LNCAP (cell line): ENCODE results near the gene ERN2.

Experiments
- TF ChIP-seq, protein P1 (sequence below): fragments of 450-650 bp; IDR thresholded peaks from 2 replicates; pipeline ENCODE4 v1.5.1; 2017; ENCODE audit warnings: mild to moderate bottlenecking

ERN2 gene

DNA sequence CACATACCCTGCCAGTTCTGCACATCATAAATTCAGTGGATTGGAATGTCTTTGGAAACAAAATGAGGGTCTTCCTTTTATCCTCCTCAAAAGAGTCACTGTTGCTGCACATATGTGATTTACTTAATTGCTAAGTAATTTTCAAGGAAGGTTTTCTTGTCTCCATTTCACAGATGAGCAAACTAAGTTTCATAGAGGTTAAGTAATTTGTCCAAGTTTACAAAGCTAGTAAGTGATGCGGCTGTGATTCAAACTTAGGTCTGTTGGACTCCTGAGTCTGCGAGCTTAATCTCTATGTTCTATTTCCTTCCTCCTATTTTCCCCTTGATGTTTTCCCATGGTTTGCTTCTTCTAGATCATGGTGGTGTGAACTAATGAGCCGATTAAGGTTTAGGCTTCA is 13.7 kb upstream of the ERN2 start:
- TF ChIP-seq, protein P1, sequence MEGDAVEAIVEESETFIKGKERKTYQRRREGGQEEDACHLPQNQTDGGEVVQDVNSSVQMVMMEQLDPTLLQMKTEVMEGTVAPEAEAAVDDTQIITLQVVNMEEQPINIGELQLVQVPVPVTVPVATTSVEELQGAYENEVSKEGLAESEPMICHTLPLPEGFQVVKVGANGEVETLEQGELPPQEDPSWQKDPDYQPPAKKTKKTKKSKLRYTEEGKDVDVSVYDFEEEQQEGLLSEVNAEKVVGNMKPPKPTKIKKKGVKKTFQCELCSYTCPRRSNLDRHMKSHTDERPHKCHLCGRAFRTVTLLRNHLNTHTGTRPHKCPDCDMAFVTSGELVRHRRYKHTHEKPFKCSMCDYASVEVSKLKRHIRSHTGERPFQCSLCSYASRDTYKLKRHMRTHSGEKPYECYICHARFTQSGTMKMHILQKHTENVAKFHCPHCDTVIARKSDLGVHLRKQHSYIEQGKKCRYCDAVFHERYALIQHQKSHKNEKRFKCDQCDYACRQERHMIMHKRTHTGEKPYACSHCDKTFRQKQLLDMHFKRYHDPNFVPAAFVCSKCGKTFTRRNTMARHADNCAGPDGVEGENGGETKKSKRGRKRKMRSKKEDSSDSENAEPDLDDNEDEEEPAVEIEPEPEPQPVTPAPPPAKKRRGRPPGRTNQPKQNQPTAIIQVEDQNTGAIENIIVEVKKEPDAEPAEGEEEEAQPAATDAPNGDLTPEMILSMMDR: no peak

DNA sequence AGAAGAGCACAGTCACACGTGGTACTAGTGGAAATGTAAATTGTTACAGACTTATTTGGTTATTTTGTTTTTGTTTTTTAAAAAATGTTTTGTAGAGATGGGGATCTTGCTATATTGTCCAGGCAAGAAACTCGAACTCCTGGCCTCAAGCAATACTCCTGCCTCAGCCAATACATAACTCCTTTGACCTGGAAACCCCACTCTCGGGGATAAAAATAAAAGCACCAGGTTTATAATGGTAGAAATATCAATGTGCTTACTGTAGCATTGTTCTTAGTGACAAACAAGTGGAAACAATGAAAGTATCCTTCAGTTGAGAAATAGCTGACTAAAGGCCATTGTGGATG is 11.7 kb upstream of the ERN2 start:
- TF ChIP-seq, protein P1: no peak

DNA sequence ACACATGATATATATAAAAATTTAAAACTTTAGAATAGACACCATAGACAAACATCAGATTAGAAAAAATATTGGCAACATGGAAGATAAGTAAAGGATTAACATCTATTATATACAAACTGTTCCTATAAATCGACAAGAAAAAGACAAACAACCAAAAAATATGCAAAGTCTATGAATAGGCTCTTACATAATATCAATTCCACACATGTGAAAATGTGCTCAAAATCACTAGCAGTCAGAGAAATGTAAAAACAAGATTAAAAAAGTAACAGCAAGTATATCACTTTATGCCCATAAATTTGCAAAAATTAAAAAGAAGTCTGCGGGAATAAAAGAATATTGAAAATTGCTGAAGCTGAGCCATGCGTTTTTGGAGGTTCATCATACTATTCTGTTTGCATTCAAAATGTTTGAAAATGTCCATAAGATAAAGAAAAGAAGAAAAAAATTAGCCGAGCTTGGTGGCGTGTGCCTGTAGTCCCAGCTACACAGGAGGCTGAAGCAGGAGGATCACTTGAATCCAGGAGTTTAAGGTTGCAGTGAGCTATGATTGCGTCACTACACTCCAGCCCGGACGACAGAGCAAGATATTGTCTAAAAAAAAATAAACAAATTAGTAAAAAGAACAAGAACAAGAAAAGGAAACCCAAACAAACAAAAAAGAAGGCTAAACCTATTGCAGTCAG is 11.2 kb upstream of the ERN2 start:
- TF ChIP-seq, protein P1: no peak

DNA sequence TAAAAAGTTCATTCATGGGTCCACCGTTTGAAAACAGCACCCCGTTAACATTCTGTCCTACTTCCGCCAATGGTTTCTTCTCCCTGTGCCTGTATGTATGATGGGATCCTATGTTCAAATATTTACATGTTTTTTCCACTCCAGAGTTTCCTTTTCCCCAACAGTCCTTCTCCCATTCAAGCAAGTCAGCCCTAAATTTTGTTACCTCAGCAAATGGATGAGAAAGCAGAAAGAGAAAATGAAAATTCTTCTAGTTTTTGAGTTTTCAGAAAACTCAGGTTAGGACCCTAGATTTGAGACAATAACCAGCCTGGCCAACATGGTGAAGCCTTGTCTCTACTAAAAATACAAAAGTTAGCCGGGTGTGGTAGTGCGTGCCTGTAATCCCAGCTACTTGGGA is 3.5 kb upstream of the ERN2 start:
- TF ChIP-seq, protein P1: no peak

DNA sequence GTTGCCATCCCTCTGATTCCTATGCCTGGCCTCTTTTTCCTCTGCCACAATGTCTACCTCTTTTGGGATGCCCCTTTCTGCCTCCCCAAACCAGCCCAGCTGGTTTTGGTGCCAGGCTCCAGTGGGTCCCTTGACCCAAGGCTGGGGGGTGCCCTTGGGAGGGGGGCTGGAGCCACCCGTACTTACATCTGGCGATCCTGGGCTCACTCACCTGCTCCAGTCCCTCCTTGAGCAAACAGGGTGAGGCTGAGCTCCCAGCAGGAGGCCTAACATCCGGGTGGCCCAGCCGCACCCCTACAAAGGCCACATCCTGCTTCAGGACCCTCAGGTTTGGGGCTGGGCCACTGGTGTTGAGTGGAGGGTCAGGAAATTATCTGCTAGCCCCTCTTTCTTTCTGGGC is 1.2 kb downstream of the ERN2 start:
- TF ChIP-seq, protein P1: no peak

DNA sequence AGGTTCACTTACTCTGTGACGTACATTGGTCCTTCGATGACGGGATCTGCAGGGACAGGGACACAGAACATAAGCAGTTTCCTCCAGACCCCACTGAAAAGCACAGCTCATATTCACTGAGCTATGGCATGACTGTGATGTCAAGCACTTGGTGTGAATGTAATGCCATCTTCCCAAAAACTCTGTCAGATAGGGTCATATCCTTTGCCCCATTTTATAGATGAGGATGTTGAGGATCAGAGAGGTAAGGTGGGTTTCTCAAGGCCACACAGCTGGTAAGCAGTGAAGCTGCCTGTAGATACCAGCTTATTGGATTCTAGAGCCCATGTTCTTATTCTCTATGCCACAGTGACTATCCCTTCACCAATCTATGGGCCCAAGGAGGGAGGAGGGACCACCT is 2.5 kb downstream of the ERN2 start:
- TF ChIP-seq, protein P1: no peak

DNA sequence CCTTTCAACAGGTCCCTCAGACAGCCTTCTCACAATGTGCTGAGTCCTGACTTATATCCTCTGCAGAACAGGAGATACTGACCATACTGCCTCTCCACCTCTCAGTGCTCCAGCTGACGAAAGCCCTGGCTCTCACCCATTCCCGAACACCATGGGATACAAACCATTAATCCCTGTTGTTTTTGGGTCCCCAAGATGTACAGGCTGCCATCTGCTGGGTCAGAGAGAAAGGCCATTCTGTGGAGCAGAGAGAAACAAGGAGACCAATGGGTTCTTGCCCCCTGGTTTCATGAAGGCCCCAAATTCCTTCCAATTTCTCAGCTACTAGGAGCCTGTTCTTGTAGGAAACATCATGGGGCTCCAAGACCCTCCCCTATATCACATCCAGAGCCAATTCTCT is 3.0 kb downstream of the ERN2 start:
- TF ChIP-seq, protein P1: no peak

DNA sequence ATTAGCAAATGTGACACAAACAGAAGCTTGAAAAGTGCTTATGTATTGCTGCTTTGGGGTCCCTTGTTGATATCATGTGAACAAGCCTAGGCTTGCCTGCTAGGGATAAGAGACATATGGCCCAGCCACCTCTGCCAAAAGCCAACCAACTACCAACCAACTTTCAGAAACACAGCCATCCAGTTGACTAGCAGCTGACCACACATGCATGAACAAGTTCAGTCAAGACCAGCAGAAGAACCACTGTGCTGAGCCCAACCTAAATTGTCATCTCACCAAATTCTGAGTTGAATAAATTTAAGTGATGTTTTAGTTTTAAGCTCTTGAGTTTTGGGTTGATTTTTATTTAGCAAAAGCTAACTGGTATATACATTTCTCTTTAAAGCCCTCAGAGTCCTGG is 3.5 kb downstream of the ERN2 start:
- TF ChIP-seq, protein P1: no peak
